RCC 7860 (cell line): ENCODE results near the gene CC2D1A.
"Not testable (repeated sequence)": the region's sequence is repeated elsewhere in the genome, so short reads cannot be mapped to it uniquely, and the experiment has no call there.

ENCODE experiments used
- DNase-seq: peaks from one replicate; pipeline ENCODE4 v3.0.0-alpha.2; 2015; ENCODE audit warnings: low spot score
- FAIRE-seq: peaks from 2 replicates; lab custom pipeline; 2012; peaks lifted over from hg19 to GRCh38; lab: Jason Lieb, UNC

The CC2D1A gene

GRCh38 chr19:13902993-13903555 lies 2.9 kb upstream of the CC2D1A start:
- DNase-seq, result no peak
- FAIRE-seq, result no peak

GRCh38 chr19:13906521-13906904 lies 512 bp downstream of the CC2D1A start:
- DNase-seq, result no peak
- no peak for FAIRE-seq

- DNase-seq, result no peak
- no peak for FAIRE-seq
Measured at GRCh38 chr19:13906910-13907309, 909 bp downstream of the CC2D1A start.

- FAIRE-seq, result no peak
Measured at GRCh38 chr19:13908674-13909073, 2.7 kb downstream of the CC2D1A start.

GRCh38 chr19:13909430-13909829 lies 3.4 kb downstream of the CC2D1A start:
- FAIRE-seq, result no peak
- DNase-seq, result no peak

More at GRCh38 chr19:13908674-13909073, 2.7 kb downstream of the CC2D1A start:
- DNase-seq, result no peak

GRCh38 chr19:13913352-13913751 lies 7.4 kb downstream of the CC2D1A start:
- DNase-seq (no peak), FAIRE-seq (no peak)

GRCh38 chr19:13914777-13915176 lies 8.8 kb downstream of the CC2D1A start:
- FAIRE-seq (no peak), DNase-seq (no peak)

- no peak for DNase-seq
- no peak for FAIRE-seq
Measured at GRCh38 chr19:13917888-13918406, 11.9 kb downstream of the CC2D1A start.

- FAIRE-seq (no peak), DNase-seq (no peak)
Measured at GRCh38 chr19:13918726-13919411, 12.9 kb downstream of the CC2D1A start.

- no peak for FAIRE-seq
- no peak for DNase-seq
Measured at GRCh38 chr19:13920524-13920923, 14.5 kb downstream of the CC2D1A start.

GRCh38 chr19:13920940-13921747 lies 15.1 kb downstream of the CC2D1A start:
- DNase-seq, result peak; percentile 28
- FAIRE-seq, result no peak

- not testable (repeated sequence) for FAIRE-seq, DNase-seq
Measured at GRCh38 chr19:13922118-13922517, 16.1 kb downstream of the CC2D1A start.

GRCh38 chr19:13923194-13923987 lies 17.4 kb downstream of the CC2D1A start:
- FAIRE-seq (no peak), DNase-seq (no peak)

- no peak for DNase-seq
Measured at GRCh38 chr19:13926010-13926409, 20.0 kb downstream of the CC2D1A start.

GRCh38 chr19:13926715-13927114 lies 20.7 kb downstream of the CC2D1A start:
- DNase-seq (no peak), FAIRE-seq (no peak)

More at GRCh38 chr19:13926010-13926409, 20.0 kb downstream of the CC2D1A start:
- FAIRE-seq, result no peak

- no peak for FAIRE-seq
Measured at GRCh38 chr19:13929340-13929739, 23.3 kb downstream of the CC2D1A start.

GRCh38 chr19:13929956-13930355 lies 24.0 kb downstream of the CC2D1A start:
- DNase-seq (no peak), FAIRE-seq (no peak)

More at GRCh38 chr19:13929340-13929739, 23.3 kb downstream of the CC2D1A start:
- no peak for DNase-seq

GRCh38 chr19:13930402-13930801 lies 24.4 kb downstream of the CC2D1A start:
- DNase-seq (no peak), FAIRE-seq (no peak)

GRCh38 chr19:13931391-13932148 lies 25.6 kb downstream of the CC2D1A start:
- DNase-seq, result no peak
- no peak for FAIRE-seq

GRCh38 chr19:13932149-13932637 lies 26.2 kb downstream of the CC2D1A start:
- no peak for FAIRE-seq
- DNase-seq, result no peak
